UCSD-AML1 (cell line): ENCODE data around the gene PRDM4.

Experiments
- DNase-seq: peaks from one replicate; lab custom pipeline; 2025; ENCODE audit not compliant: unreplicated experiment; lab: John Stamatoyannopoulos, UW

Gene PRDM4, protein sequence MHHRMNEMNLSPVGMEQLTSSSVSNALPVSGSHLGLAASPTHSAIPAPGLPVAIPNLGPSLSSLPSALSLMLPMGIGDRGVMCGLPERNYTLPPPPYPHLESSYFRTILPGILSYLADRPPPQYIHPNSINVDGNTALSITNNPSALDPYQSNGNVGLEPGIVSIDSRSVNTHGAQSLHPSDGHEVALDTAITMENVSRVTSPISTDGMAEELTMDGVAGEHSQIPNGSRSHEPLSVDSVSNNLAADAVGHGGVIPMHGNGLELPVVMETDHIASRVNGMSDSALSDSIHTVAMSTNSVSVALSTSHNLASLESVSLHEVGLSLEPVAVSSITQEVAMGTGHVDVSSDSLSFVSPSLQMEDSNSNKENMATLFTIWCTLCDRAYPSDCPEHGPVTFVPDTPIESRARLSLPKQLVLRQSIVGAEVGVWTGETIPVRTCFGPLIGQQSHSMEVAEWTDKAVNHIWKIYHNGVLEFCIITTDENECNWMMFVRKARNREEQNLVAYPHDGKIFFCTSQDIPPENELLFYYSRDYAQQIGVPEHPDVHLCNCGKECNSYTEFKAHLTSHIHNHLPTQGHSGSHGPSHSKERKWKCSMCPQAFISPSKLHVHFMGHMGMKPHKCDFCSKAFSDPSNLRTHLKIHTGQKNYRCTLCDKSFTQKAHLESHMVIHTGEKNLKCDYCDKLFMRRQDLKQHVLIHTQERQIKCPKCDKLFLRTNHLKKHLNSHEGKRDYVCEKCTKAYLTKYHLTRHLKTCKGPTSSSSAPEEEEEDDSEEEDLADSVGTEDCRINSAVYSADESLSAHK

DNA sequence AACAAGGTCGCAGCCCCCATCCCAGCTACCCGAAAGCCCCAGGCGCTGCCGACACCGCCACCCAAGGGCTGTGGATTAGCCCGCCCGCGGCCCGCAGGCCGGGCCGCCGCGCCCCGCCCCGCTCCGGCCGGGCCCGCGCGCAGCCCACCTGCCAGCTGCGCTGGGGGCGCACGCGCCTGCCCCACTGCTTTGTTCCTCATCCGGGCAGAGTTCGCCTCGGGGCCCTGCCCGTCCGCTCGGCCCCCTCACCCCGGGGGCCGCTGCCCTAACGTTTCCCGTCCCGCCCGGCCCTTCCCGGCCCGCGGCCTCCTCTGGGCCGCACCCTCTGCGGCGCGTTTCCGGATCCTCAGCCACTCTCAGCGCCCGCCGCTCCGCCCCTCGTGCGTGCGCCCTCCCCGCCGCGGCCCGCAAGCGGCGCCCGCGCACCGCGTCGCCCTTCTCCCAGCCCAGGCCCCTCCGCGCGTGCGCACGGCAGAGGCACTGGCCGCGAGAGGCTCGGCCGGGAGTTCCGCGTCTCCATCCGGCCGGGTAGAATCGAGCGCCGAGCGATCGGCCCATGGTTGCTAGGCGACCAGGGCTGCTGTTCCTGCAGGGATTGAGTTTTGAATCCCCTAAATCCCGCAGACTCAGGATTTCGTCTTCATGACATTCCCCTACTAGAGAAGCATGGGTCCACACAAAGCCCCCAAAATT, at the start of gene PRDM4:
TSS of gene PRDM4 (minus strand) at position 329 of the 693 bp plus-strand sequence. CDS start 622 bp downstream, outside the sequence.
- DNase-seq, result peak; percentile 97

DNA sequence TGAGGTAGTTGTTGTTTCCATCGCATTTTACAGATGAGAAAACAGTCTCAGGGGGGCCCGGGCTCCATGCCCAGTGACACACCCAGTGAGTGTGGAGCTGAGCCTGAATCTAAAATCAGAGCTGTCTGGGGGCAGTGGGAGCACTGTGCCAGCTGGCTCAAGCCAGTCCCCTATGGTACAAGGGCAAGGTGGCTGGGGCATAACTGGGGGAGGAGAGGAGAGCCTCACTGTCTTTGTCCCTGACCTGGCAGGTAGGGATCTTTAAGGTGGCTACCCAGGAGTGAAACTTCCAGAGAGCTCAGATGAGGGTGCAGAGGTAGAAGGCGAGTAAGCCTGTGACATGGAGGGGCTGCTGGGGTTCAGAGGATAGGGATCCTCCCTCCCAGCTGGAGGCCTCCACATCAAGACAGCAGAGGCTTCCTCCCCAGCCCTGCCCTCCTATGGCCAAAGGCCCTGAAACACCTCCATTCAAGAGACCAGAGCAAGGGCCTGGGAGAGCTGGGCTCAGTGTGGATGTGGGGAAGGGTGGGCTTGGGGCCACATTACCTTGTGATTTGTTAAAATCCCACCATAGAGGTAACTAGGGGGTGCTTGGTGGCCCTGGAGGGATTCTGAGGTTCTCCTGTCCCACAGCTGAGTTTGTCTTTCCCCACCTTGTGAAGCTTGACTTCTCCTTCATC, 46.7 kb upstream of the PRDM4 start:
- no peak for DNase-seq

DNA sequence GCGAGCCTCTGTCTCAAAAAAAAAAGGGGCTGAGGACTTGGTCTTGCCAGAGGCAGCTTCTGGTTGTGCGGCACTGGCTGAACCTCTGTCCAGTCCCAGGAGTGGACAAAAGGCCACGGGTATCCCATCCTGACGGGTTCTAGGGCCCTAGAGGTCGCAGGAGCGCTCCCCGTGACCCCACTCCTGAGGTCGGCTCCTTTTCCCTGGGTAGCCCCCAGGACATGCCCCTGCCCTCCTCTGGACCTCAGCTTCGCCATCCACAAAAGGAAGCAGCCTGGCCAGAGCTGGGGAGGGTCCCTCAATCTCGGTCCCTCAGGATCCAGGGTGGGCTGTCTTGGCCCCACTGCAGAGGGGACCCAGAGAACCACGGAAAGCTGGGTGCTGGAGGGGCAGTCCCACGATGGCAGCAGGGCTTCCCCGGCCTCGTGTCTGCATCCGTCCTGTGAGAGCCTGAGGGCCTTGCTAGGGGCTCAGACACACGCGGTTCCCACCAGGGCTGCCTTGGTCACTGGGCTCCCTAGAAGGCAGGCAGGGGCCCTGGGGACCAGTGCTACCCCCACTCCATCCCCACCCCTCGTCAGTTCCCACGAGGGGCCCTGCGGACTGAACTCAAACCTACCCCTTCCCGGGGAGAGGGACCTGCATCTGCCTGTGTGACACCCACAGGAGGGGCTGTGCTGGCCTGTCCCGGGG, 44.7 kb upstream of the PRDM4 start:
- no peak for DNase-seq

DNA sequence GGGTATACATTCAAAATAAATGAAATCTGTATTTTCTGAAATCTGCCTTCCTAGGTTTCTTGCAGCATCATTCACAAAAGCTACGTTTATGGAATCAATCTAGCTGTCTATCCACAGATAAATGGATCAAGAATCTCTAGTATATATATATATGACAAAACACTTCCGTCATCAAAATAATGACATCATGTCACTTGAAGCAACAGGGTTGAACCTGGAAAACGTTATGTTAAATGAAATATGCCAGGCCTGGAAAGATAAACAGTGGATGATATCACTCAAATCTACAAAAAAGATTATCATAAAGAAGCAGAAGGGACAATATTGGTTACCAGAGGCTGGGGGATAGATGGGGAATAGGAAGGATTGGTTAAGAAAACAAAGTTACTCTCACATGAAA, 42.2 kb upstream of the PRDM4 start:
- no peak for DNase-seq

DNA sequence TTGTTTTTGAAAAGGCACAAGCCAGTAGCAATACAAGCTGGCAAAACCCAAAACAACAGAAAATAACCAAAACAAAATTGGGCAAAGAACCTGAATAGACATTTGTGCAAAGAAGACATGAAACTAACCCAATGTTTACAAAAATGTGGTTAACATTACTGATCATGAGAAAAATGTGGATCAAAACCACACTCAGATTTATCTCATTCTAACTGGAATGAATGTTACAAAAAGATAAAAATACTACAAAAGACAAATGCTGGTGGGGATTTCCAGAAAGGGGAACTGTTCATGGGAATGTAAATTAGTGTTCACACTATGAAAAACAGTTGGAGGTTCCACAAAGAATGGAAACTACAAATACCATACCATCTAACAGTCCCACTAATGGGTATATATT, 40.2 kb upstream of the PRDM4 start:
- DNase-seq, result no peak

DNA sequence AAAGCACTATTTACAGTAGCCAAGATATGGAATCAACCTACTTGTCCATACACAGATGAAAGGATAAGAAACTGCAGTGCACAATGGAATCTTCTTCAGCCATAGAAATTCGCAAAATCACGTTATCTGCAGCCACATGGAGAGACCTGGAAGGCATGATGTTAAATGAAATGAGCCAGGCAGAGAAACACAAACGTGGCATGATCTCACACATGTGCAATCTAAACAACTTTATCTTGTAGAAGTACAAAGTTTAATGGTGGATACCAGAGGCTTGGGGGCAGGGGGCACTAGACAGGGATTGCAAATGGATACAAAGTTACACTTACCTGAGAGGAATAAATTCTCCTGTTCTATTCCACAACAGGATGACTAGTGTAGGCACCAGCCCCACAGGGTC, 37.6 kb upstream of the PRDM4 start:
- no peak for DNase-seq

DNA sequence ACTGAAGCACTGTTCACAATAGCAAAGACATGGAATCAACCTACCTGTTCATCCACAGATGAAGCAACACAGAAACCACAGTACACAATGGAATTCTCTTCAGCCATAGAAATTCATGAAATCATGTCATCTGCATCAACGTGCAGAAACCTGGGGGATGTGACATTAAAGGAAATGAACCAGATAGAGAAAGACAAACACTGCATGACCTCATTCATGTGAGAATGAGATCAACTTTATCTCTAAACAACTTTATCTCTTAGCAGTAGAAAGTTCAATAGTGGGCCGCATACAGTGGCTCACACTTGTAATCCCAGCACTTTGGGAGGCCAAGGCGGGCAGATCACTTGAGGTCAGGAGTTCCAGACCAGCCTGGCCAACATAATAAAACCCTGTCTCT, 33.5 kb upstream of the PRDM4 start:
- no peak for DNase-seq

DNA sequence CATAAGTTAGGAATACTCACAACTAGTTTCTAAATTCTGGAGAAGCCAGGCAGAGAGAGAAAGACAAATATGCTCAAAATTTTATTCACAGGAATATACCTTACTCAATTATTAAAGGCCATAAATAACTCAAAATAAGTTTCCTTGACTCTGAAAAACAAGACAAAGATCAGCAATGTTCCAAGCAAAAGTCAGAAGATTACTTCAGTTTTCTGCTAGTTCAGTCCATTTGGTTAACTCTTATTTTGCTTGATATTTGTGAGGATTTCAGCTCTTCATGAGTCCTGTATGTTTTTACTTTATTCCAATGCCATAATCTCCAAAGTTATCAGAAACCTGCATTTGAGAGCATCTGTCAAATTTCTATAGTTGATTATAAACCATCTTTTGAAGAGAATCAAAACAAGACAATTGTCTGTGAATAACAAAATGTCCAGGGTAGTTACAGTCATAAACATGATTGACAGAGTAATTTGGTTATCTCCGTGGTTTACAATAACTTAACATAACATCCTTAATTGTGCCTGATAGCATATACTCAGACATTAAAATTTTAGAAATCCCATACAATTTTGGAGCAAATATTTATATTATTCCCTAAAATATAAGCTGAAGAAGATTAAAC, 30.6 kb upstream of the PRDM4 start:
- no peak for DNase-seq

DNA sequence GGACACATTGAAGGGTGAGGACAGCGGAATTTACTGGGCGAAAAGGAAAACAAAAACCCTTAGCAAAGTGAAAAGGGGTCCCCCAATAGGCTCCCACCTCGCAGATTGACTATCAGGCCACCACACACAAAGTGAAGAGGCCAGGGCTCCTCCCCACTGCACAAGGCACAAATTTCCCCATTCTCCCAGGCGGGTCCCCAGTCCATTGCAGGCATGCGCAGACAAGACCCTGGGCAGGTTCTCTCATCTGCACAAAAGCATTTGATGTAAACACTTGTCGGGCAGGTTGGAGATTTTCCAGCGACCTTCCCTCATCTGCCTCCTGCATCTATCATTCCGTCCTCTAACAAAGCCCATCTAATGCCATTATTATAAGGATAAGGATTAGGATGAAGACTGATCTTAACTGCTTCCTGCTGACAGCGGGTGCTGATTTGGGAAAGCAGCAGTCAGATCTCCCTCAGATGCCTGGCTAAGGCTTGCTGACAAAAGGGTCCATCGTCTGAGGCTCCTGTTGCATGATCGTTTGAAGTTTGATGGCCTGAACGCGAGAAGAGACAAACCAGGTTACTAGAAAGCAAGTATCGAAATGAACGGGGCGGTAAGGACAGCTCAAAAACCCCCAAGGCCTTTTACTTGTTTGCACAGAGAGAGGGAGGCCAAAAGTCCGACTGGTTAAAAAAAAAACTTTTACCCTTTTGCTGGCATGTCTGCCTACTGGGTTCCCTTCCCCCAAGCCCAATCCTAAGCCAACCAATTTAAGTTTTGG, 27.9 kb upstream of the PRDM4 start:
- no peak for DNase-seq

DNA sequence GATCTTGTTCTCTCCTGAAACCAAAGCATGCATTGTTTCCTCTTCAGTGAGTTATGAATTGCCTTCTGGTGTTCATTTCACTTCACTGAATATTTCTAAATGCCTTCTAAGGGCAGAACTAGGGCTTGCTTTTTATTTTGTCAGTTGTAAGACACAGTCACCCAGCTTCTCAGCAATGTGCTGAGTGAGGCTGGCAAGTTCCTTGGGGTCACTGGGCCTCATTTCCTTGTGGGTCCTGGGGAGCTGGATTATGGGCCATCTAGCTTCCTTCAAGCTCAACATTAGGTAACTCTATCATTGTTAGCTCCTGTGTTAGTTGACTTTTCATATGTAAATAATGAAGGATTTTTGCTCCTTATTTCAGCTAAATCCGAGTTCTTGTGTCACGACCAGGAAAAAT, 27.3 kb upstream of the PRDM4 start:
- no peak for DNase-seq

DNA sequence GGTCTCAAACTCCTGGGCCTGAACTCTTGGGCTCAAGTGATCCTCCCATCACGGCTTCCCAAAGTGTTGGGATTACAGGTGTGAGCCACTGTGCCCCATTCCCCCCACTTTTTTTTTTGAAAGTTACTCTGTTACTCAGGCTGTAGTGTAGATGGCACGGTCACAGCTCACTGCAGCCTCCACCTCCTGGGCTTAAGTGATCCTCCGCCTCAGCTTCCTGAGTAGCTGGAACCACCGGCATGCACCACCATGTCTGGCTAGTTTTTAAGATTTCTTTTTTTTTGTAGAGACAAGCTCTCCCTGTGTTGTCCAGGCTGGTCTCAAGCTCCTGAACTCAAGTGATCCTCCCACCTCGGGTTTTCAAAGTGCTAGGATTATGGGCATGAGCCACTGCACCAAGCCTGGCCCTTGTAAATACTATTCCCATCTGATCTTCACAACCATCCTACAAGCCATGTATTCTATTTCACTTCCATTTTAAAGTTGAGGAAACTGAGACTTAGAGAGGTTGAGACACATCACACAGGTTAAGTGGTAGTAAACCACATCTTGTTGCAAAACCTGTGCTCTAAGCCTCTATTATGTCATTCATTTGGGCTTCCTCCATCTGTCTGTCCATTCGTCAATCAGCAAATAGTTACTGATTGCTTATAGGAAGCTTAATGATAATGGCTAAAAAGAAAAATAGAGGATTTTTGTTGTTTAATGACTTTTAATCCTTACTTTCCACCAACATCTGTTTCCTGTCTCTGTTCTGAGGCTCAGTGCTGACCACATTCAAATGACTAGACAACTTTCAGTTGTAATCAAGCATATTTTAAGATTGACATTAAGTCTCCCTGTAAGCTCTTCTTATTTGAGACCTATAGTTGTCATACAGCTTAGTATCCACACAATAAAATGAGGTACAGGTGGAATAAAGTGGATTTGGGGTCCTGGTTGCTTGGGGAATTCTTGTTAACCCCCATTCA, 22.8 kb upstream of the PRDM4 start:
- no peak for DNase-seq

DNA sequence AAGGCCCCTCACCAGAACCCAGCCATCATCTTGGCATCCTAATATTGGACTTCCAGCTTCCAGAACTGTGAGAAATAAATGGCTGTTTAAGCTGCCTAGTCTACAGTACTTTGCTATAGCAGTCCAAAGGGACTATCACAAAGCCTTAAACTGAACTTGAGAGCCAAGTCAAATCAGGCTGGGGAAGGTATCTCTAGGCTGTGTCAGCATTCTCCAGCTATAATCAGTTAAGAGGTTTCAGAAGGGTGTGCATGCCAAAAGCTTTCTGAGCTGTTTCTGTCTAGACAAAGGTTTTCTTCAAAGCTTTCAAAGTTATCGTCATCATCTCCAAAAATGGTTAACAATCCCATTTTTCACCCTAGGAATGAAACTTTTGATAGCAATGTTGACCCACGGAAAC, 21.1 kb upstream of the PRDM4 start:
- DNase-seq, result no peak

DNA sequence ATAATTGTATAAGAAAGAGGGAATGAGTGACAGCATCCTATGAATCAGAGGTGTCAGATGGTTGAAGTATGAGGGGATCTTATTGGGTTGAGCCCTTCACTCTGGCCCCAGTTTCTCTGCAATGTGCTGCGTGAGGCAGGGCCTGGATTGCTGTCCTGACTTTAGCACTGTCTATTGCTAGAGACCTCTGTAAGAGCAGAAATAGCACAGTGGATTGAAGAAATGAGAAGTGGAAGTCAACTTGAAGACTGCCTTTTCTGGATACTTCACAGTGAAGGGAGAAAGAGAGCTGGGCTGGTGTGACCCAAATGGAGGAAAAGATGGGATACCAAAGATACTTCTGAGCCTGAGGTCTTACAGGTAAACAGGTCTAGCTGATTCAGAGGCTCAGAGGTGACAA, 19.4 kb upstream of the PRDM4 start:
- no peak for DNase-seq

DNA sequence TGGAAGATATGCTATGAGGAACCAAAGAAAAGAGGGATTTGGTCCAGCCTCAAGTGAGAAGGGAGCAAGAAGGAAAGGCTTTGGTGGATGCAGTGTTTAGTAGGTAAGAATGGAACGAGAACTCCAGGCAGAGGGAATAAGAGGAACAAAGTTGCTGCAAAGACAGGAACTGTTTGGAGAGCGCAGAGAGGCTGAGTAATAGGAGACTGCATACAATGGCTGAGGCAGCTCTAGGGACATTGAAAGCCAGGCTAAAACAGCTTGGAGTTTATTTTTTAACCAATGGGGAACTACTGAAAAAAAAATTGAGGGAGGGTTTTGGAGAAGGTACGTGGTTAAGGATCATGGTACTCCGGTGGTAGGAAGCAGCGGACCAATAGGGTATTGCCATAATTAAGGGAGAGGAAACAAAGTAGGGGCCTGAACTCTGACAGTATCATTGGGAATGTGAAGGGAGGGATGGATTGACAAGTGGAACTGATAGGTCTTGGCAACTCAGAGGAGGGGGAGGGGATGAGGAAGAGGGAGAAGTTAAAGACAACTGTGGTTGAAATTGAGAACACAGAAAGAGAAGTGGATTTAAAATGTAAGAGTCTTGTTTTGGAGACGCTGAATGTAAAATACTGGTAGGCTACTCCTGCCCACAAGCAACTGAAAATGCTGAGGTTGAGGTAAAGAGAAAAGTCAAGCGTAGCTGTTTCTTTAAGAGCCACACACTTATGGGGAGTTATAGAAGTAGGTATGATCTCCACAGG, 18.3 kb upstream of the PRDM4 start:
- no peak for DNase-seq

DNA sequence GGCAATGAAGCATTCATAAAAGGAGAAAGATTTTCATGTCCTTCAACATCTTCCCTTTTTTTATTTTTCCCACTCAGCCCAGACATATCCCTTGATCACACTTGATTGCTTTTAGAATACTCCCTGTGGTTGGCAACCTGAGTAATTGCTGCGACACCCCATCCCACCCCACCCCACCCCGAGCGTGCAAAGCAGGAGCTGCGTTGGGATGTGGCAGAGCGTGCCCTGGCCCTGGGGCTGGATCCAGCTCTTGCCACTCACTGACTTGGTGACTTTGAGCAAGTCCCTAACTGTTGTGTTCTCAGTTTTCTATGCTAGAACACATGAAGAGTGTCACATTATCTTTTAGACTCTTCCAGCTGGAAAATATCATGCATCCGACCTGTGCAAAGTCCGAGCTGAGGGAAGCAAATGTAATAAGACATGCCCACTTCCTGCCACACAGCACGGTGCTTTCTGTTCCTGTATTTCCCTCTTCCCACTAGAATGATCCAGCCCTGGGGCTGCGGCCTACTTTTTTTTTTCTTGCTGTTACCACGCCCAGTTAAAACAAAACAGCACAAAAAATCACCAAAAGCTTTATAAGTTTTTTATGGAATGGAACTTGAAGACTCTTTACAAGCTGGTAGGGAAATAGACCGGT, 17.6 kb upstream of the PRDM4 start:
- peak; percentile 24 for DNase-seq

DNA sequence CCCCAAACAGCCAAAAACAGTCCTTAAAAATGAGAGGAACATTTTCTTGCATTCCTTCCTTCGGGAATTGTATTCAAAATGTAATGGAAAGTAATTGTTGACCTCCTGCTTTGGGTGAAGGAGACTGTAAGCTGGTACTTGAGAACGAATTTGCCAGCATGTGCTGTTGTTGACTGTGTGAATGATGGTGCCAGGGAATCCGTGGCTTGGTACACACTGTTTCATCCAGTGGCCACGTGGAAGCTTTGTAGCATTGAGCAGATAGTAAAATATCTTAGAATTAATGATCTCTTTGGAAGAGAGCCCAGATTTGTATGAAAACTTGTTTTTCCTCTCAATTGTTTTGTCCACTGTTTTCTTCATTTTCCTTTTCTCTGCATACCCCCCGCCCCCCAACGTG, 15.2 kb upstream of the PRDM4 start:
- no peak for DNase-seq

DNA sequence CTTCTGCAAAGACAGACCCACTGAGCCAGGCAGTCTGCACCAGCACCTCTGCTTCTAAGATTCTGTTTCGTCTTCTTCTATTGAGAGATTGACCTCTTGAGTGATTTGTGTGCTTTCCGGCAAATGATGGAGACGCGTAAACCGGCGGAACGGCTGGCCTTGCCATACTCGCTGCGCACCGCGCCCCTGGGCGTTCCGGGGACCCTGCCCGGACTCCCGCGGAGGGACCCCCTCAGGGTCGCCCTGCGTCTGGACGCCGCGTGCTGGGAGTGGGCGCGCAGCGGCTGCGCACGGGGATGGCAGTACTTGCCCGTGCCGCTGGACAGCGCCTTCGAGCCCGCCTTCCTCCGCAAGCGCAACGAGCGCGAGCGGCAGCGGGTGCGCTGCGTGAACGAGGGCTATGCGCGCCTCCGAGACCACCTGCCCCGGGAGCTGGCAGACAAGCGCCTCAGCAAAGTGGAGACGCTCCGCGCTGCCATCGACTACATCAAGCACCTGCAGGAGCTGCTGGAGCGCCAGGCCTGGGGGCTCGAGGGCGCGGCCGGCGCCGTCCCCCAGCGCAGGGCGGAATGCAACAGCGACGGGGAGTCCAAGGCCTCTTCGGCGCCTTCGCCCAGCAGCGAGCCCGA, 14.3 kb upstream of the PRDM4 start:
- no peak for DNase-seq
